ENCODE data around the gene CHKA.

Gene CHKA

DNA sequence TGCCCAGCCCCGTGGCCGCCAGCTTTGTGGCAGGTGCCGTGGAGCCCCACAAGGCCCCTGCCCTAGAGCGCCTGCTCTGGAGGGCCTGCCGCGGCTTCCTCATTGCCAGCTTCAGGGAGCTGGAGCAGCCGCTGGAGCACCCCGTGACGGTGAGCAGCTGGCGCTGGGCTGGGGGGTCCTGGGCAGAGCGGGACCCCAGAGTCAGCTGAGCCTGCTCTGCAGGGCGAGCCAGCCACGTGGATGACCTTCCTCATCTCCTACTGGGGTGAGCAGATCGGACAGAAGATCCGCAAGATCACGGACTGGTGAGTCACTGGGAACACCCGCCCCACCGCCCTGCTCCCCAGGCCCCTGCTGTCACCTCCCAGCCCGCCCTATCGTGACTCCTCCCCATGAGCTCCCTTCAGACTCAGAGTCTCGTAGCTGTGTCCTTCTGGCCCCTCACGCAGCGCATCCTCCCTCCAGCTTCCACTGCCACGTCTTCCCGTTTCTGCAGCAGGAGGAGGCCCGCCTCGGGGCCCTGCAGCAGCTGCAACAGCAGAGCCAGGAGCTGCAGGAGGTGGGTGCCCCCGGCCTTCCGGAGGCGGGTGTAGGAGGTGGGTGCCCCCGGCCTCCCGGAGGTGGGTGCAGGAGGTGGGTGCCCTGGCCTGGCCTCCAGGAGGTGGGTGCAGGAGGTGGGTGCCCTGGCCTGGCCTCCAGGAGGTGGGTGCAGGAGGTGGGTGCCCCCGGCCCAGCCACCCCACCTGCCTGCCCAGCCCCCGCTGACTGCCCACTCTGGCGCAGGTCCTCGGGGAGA lies 77.6 kb downstream of the CHKA start:
- DNase-seq: peak; percentile 96

DNA sequence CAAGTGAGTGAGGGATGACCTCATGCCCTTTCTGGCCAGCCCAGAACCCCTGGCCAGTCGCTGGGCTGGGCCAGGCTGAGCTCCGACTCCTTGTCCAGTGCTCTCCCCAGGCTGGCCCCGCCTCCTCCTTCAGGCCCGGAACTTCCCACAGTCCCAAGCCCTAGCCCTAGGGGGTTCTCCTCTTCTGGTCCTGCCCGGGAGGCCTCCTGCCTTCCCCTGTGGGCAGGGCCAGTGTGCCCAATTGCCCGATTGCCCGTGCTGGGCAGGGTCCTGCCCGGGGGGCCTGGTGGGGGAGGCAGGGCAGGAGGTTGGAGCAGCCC lies 78.2 kb downstream of the CHKA start:
- DNase-seq: peak; percentile 73

DNA sequence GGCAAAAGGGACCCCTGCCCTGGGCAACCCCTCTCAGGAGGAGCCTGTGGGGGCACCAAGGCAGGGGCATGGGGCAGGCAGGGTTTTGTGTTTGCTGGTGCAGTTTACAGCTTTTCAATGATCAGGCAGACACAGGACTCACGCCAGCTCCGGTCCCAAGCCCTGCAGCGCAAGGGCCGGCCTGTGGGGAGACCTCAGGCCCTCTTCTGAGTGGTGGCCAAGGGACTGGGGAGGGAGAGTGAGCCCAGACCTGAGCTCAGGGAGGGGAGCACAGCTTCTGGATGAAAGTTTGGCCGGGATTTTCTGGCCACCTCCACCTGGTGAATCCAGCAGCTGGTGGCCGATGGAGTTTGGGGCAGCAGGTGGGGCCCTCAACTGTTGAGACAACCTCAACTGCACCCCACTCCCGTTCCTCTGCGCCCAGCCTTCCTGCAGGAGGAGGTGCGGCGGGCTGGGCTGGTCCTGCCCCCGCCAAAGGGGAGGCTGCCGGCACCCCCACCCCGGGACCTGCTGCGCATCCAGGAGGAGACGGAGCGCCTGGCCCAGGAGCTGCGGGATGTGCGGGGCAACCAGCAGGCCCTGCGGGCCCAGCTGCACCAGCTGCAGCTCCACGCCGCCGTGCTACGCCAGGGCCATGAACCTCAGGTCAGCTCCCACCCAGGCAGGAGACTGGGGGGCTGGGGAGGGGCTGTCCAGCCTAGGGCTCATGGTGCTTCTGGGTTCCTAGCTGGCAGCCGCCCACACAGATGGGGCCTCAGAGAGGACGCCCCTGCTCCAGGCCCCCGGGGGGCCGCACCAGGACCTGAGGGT lies 78.8 kb downstream of the CHKA start:
- no peak for DNase-seq

- no peak for DNase-seq
Measured at GRCh38 chr11:68041617-68042218, 79.5 kb downstream of the CHKA start.

- DNase-seq: no peak
Measured at GRCh38 chr11:68040957-68041591, 80.1 kb downstream of the CHKA start.

GRCh38 chr11:68040101-68040956 lies 80.9 kb downstream of the CHKA start:
- peak; percentile 98 for DNase-seq

DNA sequence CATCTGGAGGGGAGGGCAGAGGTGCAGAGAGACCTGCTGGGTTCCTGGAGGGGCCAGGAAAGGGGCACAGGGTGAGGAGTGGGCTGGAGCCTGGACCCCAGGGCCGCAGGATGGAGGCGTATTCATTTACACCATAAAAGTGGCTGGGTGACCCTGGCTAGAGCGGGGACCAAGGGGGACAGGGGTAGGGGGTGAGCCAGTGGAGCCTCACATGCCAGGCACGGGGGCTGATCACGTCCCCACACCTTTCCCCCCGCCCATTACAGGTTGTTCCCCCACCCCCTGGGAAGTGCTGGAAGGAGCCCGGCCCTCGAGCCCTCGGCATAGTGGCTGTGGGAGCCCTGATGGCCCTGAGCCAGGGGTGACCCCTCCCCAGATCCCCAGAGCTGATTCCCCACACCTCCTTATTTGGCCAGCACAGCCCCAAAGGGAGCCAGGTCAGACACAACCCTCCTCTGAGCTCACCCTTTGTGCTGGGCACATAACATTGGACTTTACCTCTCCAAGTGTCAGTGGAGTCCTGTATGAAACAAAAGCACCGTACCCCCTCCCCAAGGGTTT lies 81.6 kb downstream of the CHKA start:
- DNase-seq: no peak

- DNase-seq: no peak
Measured at GRCh38 chr11:68038718-68039525, 82.3 kb downstream of the CHKA start, which contains the start of gene TCIRG1. TCIRG1 (plus strand) TSS chr11:68039025; CDS start chr11:68041272, 2,247 bp downstream.

DNA sequence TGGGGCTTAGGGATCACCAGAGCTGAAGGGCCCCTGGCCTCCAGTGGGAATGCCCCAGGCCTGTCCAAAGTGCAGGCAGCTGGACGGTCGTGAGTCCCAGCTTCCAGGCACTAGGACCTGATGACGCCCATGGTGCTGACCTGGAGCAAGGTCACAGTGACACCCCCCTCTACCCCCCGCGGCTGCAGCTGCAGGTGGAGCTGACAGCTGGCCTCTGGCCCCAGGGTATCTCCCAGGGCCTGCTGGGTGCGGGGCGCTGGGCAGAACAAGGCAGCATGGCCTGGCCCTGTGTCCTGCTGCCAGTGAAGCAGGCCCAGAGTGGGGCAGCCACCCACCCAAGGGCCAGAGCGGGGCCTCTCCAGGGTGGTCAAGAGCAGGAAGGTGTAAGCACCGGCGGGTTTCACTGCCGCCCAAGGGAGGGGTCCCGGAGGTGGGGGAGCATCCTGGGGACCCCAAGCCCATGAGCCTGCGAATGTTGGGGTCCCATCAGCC lies 82.9 kb downstream of the CHKA start:
- DNase-seq: no peak

DNA sequence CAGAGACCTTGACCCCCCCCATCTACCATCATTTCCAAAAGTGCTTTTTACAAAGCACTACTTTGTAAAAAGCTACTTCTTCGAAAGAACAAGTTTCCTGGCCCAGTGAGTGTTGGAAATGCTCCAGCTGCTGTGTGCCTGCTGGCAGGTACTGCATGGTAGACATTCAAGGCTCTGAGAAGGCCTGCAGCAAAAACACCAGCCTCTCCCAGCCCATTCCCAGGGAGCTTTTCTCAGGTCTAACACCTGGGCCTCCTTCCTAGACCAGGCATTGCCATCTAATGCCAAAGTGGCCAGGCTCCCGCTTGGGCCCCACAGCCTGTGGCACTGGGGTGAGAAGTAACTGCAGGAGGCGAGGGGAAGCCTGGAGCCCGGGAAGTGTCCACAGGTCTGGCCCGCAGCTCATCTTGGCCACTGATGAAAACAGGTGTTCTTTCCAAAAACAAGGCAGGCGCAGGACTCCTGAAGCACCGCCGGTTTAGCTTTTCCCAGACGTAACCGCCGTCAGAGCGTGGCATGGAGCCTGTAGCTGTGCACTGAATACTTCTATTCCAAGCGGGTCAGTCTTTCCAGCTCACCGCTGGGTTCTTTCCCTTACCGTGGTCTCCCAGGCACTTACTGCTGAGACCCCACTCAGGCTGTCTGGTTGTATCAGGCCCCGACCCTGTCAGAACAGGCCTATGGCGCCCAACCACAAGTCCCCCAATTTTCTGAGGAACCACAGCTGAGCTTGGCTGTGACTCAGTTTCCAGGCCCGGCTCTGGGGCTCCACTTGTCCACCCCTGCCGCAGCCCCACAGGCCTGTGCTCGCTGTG lies 83.6 kb downstream of the CHKA start:
- peak; percentile 82 for DNase-seq

- DNase-seq: peak; percentile 82
Measured at GRCh38 chr11:68036717-68037239, 84.4 kb downstream of the CHKA start.

DNA sequence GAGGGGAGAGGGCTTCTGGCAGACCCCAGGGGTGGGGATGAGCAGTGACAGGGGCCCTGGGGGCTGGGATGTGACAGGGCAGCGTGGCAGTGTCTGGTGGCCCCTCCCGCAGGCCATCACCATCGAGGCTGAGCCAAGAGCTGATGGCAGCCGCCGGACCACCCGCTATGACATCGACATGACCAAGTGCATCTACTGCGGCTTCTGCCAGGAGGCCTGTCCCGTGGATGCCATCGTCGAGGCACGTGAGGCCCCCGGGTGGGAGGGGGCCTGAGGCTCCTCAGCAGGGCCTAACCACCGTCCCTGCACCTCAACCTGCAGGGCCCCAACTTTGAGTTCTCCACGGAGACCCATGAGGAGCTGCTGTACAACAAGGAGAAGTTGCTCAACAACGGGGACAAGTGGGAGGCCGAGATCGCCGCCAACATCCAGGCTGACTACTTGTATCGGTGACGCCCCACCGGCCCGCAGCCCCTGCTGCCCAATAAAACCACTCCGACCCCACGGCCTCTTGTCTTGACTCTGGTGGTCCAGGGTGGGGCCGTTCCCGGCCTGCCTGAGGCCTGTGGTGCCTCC lies 85.0 kb downstream of the CHKA start:
- no peak for DNase-seq

GRCh38 chr11:68035266-68035876 lies 85.8 kb downstream of the CHKA start:
- DNase-seq: no peak

DNA sequence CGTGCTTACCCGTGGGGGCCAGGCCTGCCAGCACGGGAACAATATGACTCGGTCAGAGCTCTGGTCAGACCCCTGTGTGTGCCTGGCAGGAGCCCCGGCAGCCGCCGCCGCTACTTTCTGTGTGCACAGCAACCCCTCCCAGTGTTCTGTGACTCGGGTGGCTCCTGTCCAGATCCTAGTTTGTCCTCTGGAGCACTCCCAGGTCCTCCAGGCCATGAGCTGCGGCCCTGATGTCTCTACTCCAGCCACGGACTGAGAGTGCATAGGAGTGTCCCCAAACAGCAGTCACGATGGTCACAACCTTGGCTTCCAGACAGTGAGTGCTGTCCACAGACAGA lies 87.5 kb downstream of the CHKA start:
- DNase-seq: no peak

DNA sequence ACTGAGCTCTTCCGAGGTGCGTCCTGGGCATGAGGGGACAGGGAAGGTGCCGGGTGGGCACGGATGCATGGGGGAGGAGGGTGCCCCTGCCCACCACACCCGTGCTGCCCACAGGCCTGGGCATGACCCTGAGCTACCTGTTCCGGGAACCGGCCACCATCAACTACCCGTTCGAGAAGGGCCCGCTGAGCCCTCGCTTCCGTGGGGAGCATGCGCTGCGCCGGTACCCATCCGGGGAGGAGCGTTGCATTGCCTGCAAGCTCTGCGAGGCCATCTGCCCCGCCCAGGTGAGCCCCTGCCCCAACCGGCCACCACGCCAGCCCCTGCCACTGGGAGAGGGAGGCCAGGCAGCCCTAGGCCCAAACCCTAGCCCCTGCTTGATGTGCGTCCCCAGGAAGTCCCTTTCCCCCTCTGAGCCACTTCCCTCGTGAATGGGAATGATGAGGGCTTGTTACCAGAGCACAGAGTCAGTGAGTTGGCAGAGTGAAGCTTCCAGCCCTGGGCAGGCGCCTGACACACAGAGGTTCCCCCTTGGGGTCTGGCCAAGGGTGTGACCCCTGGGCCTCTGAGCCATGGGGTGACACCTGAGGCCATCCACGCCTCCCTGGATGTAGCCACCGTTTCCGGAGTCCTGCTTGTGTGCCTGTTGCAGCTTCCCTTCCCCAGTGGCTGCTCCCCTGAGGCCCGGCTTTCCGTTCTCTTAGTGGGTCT lies 88.0 kb downstream of the CHKA start:
- no peak for DNase-seq

DNA sequence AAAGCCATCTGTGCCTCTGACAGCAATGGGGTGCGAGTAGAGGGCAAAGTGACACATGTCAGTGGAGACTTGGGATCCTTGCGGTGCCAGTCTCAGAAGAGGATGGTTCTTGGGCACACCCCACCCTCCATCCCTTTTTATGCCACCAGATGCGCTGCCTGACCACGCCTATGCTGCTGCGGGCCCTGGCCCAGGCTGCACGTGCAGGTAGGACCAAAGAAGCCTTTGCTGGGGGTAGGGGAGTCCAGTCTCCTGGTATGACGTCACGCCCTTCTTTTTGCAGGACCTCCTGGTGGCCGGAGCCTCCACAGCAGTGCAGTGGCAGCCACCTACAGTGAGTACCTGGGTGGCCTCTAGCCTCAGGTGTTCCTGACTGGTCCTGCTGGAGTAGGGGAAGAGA lies 89.2 kb downstream of the CHKA start:
- no peak for DNase-seq

DNA sequence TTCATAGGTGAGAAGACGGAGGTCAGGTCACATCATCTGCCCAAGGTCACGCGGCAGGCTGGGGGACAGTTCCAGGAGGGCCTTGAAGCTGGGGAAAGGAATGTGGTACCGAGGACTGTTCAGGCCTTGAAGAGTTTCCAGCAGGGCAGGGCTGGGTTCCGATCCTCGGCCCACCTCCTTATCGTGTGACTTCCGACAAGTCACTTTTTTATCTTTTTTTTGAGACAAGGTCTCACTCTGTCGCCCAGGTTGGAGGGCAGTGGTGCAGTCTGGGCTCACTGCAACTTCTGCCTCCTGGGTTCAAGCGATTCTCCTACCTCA lies 90.1 kb downstream of the CHKA start:
- peak; percentile 92 for DNase-seq

- peak; percentile 100 for DNase-seq
Measured at GRCh38 chr11:68030318-68031143, 90.7 kb downstream of the CHKA start, which contains the start of gene NDUFS8. NDUFS8 (plus strand) TSS chr11:68030681; CDS start chr11:68032152, 1,471 bp downstream.

All from OCI-M1 (cell line).